A549 (cell line): ENCODE measurements around the gene SLC9A9.

Experiments
- CEBPB ChIP-seq, 2 experiments: fragments of >200 bp in 1 of 2; sonication (Bioruptor Twin) in 1 of 2; formaldehyde crosslinking in 1 of 2; IDR thresholded peaks; 2 replicates each; pipeline ENCODE4 v1.6.1; 2012 to 2016
- ESRRA ChIP-seq: fragments of 150-350 bp; IDR thresholded peaks from 2 replicates; pipeline ENCODE4 v1.6.1; 2014; ENCODE audit warnings: mild to moderate bottlenecking, low read length, borderline replicate concordance
- HOXB5 ChIP-seq: fragments of 250-450 bp; sonication (Bioruptor Pico); IDR thresholded peaks from 2 replicates; pipeline ENCODE4 v1.5.0; 2020; ENCODE audit warnings: mild to moderate bottlenecking, moderate library complexity
- NPAS2 ChIP-seq: fragments of 250-450 bp; sonication (Bioruptor Pico); IDR thresholded peaks from 2 replicates; pipeline ENCODE4 v1.8.0; 2022; ENCODE audit warnings: mild to moderate bottlenecking, moderate library complexity, borderline replicate concordance
- POLR2A ChIP-seq: IDR thresholded peaks from 2 replicates; pipeline ENCODE4 v1.6.1; 2012; ENCODE audit warnings: mild to moderate bottlenecking, low read length
- SMC3 ChIP-seq: fragments of >200 bp; sonication (Bioruptor Twin); formaldehyde crosslinking; IDR thresholded peaks from 3 replicates; pipeline ENCODE4 v1.6.1; 2018; ENCODE audit warnings: inconsistent platforms
- SREBF2 ChIP-seq: fragments of 450-650 bp; IDR thresholded peaks from 2 replicates; pipeline ENCODE4 v1.6.1; 2014; ENCODE audit warnings: mild to moderate bottlenecking, moderate library complexity
- ZFP36 ChIP-seq: fragments of 450-650 bp; IDR thresholded peaks from 2 replicates; pipeline ENCODE4 v1.6.1; 2014; ENCODE audit warnings: borderline replicate concordance; ENCODE audit not compliant: partially characterized antibody
- TF ChIP-seq, protein P1 (sequence below): fragments of >200 bp; sonication (Bioruptor Twin); formaldehyde crosslinking; IDR thresholded peaks from 3 replicates; pipeline ENCODE4 v1.5.1; 2016
- TF ChIP-seq, protein P2 (sequence below): fragments of 450-650 bp; IDR thresholded peaks from 2 replicates; pipeline ENCODE4 v1.6.1; 2014; ENCODE audit warnings: antibody characterized with exemption

DNA sequence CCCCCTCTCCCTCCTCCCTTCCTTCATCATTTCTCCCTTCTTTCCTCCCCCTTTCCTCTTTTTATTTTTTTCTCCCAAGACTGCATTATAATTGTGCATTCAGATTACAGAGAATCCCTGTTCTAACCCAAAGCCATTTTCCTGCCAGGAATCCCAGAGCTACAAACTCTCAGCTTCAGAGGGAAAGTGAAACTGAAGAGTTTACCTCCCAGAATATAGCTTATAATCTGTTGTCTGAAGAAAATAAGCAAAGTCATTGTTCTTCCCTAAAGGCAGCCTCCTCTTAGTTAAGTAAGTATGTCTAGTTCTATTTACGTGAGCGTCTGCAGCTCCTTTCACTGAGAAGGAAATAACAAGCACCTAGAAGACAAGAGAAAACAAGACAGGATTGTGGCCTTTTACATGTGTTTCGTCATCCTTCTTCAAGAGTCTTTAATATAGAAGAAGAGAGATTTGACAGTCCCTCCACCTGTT lies 631.5 kb downstream of the SLC9A9 start:
- TF ChIP-seq, protein P1, sequence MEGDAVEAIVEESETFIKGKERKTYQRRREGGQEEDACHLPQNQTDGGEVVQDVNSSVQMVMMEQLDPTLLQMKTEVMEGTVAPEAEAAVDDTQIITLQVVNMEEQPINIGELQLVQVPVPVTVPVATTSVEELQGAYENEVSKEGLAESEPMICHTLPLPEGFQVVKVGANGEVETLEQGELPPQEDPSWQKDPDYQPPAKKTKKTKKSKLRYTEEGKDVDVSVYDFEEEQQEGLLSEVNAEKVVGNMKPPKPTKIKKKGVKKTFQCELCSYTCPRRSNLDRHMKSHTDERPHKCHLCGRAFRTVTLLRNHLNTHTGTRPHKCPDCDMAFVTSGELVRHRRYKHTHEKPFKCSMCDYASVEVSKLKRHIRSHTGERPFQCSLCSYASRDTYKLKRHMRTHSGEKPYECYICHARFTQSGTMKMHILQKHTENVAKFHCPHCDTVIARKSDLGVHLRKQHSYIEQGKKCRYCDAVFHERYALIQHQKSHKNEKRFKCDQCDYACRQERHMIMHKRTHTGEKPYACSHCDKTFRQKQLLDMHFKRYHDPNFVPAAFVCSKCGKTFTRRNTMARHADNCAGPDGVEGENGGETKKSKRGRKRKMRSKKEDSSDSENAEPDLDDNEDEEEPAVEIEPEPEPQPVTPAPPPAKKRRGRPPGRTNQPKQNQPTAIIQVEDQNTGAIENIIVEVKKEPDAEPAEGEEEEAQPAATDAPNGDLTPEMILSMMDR, result no peak
- TF ChIP-seq CEBPB (IDR thresholded peaks at IDR 0.05), result no peak
- no peak for TF ChIP-seq ZFP36
- TF ChIP-seq HOXB5 (CRISPR knock-in tag), result no peak
- no peak for TF ChIP-seq SMC3
- TF ChIP-seq ESRRA, result no peak
- no peak for TF ChIP-seq SREBF2
- TF ChIP-seq, protein P2, sequence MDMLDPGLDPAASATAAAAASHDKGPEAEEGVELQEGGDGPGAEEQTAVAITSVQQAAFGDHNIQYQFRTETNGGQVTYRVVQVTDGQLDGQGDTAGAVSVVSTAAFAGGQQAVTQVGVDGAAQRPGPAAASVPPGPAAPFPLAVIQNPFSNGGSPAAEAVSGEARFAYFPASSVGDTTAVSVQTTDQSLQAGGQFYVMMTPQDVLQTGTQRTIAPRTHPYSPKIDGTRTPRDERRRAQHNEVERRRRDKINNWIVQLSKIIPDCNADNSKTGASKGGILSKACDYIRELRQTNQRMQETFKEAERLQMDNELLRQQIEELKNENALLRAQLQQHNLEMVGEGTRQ, result no peak
- no peak for TF ChIP-seq POLR2A
- no peak for TF ChIP-seq NPAS2 (CRISPR knock-in tag)
